Activated naive CD4-positive, alpha-beta T cell treated with anti-CD3 and anti-CD28 coated beads, Interleukin-2, amount 50 U/mL, for 16 hours (primary cell): Measurements from ENCODE around the gene TENT5C.

Experiments
- DNase-seq: peaks from one replicate; pipeline ENCODE4 v3.0.0-alpha.2; 2020

Gene TENT5C

GRCh38 chr1:117657949-117658660 is 52.3 kb downstream of the TENT5C start:
- no peak for DNase-seq

GRCh38 chr1:117658676-117659075 is 52.8 kb downstream of the TENT5C start:
- no peak for DNase-seq

DNA sequence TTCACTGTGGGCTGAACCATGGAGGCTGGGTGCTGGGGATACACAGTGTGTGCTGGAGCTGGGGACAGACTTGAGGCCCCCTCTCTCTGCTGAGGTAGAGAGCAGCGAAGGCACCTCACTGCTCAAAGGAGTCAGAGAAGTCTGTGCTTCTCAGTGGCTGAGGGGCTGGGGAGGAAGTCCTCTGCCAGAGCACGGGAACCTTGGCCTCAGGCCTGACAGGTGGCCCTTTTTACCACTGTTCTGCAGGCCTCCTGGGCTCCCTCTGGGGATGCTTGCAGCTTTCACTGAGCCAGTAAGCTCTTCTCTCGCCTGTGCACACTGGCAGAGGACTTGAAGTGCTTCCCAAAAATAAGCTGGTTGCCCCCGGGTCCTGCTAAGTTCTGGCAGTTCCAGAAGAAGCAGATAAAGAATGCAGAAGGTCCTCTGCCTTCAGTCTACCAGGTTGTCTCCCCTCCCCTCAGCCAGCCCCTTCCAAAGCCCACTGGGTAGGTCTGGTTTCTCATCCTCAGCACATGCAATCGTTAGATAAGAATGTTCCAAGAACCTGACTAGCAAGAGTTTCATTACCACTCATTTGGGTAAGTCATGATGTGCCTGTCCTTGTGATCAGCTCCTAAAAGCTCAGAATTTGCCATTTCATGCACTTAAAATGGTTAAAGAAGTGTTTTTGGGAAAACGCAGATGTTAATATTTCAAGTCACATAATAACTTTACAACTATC is 53.9 kb downstream of the TENT5C start:
- DNase-seq, result peak; percentile 33

GRCh38 chr1:117660271-117660965 is 54.6 kb downstream of the TENT5C start:
- no peak for DNase-seq

DNA sequence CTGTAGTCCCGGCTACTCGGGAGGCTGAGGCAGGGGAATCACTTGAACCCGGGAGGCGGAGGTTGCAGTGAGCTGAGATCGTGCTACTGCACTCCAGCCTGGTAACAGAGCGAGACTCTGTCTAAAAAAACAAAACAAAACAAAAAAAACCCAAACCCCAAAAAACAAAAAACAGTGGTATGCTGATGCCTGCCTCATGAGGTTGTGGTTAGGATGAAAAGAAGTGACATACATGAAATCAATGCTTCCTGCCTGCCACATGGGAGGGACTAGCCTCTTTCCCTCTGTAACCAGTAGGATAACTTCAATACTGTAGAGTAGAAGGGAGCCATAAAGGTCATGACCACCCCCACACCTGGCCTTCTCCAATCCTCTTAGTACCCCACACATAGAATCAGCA is 55.2 kb downstream of the TENT5C start:
- no peak for DNase-seq

GRCh38 chr1:117662667-117663066 is 56.8 kb downstream of the TENT5C start:
- DNase-seq, result no peak

GRCh38 chr1:117663156-117663902 is 57.5 kb downstream of the TENT5C start:
- no peak for DNase-seq

- peak; percentile 51 for DNase-seq
Measured at GRCh38 chr1:117664314-117664713, 58.5 kb downstream of the TENT5C start.

GRCh38 chr1:117665556-117666270 is 59.9 kb downstream of the TENT5C start:
- DNase-seq, result no peak

GRCh38 chr1:117669572-117669971 is 63.7 kb downstream of the TENT5C start:
- no peak for DNase-seq

DNA sequence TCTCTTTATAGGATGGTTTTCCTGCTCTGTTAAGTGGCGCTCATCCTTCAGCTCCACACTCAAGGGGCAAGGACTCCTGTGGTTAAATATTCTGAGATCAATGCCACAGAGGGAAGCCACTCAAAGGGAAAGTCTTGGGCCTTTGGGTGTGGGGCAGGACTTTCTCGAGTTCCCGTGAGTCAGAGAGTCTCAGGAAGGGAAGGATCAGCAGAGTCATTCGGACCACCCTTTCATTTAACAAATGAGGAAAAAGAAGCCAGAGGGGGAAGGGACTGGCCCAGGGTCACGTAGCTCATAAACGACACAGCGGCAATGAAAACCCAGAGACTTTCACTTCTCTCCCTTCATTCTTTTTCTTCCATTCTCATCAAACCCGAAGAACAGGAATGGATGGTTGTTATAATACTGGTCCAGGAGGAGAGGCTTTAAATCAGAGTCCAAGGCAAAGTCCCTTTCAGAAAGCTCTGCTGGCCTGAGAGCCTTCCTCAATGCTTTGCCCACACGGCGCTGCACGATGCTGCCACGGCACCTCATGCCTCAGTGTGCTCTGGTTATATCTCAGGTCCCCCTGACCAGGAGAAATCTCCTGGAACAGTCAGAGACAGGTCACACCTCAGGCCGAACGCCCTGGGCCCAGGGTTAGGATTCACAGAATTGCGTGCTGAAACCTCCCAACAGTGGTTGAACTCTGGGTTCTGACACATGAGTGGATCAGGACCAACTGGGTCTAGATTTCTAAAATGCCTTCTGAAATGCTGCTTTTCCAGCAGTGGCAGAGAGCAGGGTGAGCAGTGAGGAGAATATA is 65.3 kb downstream of the TENT5C start:
- DNase-seq, result no peak

DNA sequence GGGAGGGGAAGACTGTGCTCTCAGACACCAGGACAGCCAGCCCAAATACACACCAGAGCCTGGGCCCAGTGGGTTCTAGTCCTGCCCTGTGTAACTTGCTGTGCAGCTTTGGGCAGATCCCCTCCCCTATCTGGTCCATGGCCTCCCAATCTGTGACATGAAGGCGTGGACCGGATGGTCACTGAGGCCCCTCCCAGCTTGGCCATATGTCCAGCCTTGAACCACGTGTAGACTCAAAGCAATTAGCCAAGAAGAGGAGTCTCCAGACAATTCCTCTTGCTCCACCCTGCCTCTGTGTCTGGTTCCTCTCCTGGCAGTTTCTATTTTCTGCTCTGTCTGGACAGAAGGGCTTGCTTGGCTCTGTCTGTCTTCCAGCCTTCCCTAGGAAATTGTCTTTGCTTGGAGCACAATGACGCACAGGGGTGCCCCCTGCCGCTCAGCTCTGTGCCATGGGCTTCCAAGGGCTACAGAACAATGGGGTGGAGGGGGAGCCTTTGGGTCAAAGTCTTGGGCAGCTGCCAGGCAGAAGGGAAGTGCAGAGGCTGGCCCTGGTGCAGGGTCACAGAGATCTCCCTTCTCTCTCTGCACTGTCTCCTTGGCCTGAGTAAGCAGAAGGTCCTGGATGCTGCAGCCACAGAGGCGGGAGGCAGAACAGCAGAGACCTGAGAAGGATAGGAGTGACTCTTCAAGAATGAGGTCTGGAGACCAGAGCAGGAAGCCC is 66.1 kb downstream of the TENT5C start:
- DNase-seq, result no peak

DNA sequence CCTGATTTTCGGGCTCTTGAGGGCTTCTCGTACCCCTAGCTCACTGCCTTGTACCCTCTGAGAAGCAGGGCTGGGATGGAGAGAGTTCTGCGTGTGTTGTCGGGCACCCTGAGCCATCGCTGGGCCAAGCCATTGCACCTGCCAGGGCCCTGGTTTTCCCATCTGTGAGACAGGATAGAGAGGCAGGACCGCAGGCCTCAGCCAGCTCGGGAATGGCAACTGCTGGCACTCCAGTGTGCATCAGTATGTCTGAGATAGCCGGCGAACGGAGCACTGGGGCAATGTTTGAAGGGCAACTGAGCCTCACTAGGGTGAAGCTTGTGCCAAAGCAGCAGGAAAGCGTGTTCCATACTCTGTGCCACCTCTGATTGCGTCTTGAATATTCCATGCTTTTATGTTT is 66.9 kb downstream of the TENT5C start:
- no peak for DNase-seq

GRCh38 chr1:117673405-117673804 is 67.6 kb downstream of the TENT5C start:
- no peak for DNase-seq

DNA sequence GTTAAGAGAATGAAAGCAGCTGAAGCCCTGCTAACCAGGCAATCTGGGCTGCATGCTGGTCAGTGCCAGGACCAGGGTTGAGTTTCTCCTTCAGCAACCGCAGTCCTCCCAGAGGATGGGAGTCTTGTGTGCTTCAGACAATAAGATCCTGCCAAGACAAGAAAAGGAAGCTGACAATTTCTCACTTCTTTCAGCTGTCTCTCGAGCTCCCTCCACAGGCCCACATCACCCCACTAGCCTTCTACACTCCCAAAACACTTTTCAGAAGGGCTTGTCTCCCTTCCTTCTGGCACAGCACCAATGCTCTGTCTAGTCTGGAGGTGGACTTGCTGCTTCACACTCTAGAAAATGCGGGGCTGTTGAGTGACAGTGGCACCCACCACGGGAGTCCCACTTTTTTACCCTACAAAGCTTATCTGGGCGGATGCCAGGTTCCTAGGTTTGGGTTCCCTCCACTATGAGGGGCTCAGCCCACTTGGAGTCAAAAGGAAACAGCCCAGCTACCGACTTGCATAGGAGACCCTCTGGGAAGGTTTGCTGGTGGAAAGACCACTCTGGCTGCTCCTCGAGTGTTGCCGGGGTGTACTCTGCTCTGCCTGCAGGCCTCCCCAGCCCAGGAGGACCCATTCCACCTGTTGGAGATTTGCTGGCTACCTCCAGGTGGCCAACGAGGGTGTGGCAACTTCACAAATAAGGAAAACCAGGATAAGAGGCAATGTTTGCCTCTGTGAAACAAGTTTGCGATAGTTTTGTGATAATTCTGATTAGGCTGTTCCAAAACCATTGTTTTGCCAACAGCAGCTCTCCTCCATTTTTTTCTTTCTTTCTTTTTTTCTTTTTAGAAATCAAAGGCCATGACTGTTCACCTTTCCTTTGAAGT is 68.9 kb downstream of the TENT5C start:
- peak; percentile 35 for DNase-seq

GRCh38 chr1:117675907-117676430 is 70.1 kb downstream of the TENT5C start:
- DNase-seq, result no peak

DNA sequence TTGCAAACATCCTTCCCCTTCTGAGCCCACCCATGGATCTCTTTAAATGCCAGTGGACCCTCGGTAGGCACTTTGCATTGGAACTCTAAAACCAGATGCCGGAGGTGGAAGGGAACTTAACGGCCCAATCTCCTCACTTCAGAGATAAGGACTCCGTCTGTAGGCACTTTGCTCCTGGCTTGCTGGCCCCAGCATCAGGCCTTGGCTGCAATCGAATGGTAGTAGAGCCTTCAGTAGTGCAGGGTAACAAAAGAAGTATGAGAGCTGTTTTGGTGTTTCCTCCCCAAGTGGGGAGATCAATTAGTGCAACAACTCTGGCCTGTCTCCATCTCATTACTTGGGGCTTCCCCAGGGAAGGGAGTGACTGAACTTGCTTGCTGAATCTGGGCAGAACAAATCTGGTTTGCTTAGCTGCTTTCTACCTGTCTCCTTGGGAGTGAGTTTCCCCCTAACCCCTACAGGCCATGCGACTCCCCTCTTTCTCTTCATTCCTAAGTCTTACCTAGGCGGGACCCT is 70.8 kb downstream of the TENT5C start:
- DNase-seq, result no peak
